Stimulated activated CD4-positive, alpha-beta T cell treated with anti-CD3 and anti-CD28 coated beads, Interleukin-1b, Interleukin-23, amount 100 ng/mL, for 48 hours (primary cell): Measurements from ENCODE around the gene EXPH5.

Experiments
- DNase-seq: peaks from one replicate; pipeline ENCODE4 v3.0.0-alpha.2; 2020

Gene EXPH5

DNA sequence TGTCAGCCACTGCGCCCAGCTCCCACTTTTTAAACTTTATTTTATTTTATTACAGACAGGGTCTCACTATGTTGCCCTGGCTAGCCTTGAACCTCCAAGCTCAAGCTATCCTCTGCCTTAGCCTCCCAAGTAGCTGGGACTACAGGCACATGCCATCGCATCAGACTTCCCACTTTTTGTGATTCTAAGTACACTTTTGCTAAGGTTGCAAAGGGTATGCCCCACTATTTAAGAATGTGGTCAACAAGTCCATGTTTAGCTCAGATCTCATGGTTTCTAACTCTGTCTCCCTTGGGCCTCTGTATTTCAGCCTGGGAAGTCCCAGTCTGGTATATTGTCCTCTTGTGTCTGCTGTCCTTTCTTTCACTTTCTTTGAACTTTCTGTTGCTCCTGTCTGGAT lies 35.3 kb downstream of the EXPH5 start:
- DNase-seq: no peak

GRCh38 chr11:108556019-108556418 lies 37.5 kb downstream of the EXPH5 start:
- no peak for DNase-seq

DNA sequence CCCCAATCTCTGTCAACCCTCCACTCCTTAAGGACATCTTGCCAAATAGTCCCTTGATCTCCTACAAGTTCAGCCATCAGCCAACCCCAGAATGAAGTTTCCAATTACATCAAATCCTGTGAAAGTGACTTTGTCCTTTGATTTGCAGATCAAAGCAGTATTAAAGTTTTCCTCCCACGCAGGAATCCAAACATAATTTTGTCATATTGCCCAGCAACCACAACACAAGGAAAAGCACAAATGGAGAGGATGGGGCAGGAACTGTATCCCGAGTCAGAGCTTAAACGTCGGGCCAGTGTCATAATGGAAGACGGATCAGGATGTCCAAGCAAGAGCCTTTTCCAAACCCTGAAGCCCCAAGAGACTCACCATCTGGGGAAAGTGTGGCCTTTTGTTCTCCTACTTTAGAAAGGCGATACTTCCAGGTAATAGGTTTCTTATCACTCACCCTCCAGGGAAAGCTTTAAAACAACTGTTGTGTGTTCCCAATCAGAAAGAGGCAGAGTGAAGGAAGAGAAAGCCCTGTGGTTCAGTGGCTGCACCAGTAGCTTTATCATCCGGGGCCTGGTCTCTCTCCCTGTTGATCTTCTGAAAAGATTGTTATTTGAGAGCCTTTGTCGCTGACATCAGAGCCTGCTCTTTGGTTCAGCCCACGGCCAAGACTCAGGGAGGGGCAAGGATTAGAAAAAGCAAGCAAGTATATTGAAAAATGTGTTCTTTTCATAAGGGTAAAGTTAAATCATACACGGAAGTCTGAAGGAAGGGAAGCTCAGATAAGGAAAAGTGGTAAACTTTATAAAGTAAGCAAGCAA lies 41.7 kb downstream of the EXPH5 start:
- no peak for DNase-seq

GRCh38 chr11:108549319-108549885 lies 44.2 kb downstream of the EXPH5 start:
- DNase-seq: no peak

GRCh38 chr11:108545909-108546501 lies 47.6 kb downstream of the EXPH5 start:
- no peak for DNase-seq

DNA sequence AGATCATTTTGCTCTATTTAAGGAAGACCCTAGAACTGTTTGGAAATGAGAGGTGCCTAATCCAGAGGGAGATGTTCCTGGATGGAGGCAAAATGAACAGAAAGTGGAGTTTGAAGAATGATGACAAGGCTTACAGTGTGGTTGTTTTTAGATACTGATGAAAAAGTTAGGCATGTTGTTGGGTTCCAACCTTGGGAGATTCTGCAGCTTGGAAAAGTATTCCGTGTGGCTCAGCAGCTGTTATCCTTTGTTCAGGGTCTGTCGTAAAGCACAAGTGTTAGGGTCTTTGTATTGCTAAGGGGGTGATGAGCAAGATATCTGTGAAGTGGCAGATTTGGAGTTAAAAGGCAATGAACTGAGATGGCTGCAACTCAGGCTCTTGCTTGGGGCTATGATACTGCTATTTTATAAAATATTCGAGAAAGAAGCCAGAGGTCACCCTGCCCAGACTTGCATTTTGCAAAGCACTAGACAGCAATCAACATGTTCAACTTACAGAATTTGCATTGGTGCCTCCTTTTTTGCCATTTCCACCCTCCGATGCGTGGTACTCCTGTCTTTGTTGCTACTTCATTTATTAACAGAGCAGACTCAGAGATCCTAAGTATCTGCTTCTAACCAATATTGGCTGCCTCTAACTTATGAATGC lies 50.1 kb downstream of the EXPH5 start:
- DNase-seq: no peak

GRCh38 chr11:108541531-108541930 lies 52.0 kb downstream of the EXPH5 start:
- DNase-seq: no peak

DNA sequence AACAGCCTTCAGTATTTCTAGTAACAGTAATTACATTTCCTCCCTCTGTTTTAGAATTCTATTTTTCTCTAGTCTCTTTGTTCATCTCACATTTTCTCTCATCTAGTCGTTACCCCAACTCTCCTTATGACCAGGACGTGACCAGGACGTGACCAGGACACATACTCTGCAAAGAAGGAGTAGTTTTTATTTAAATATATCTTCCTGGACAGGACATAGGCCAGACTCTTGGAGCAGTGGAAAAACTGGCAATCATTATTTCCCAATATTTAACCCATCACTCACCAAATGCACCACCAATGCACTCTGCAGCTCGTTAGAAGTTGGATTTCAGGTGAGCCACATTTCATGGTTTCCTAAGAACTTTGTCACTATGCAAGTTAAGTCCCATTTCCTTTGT lies 55.1 kb downstream of the EXPH5 start:
- no peak for DNase-seq

DNA sequence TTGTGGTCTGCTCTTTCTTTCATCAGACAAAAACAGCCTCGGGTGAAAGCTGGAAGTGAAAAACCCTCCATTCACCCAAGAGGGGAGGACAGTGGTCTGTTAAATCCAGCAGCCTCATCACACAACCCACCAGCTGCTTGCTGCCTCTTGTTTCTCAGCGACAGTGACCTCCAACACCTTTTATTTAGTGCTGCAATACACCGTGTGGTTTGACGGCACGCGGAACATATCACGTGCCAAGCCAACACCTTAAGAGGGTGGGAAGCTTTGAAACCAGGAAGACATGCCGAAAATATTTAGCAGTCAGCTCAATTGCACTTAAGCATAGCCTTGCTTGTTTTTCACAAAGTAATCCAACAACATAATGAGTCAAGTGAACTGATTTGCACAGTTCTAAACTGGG lies 55.5 kb downstream of the EXPH5 start:
- DNase-seq: no peak

- DNase-seq: no peak
These were observed 56.8 kb downstream of the EXPH5 start for GRCh38 chr11:108536783-108537182.

GRCh38 chr11:108535384-108535955 lies 58.1 kb downstream of the EXPH5 start:
- no peak for DNase-seq

DNA sequence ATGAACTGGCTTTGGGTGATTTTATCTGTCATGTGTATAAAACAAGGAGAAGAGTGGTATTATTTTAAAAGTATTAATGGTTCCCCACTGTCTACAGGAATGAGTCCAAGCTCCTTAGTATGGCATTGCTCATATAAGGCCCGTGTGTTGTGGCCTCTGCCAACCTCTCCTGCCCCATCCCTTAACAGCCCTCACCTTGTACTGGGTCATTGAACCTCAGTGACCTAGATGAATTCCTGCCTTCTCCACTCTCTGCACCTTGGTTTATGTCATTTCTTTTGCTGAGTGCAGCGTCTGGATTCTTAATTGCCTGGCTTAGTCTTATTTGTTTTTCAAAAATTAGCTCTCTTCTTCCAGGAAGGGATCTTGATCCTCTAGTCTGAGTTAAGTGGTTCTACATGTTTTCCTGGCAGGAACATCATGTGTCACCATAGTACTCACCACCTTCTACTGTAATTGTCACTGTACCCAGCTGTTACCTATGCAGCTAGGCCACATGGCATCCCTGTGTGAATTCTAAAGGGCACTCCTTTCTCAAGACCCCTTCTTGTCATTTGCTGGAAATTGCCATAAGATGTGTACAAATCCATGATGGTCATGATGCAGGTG lies 59.2 kb downstream of the EXPH5 start:
- no peak for DNase-seq

DNA sequence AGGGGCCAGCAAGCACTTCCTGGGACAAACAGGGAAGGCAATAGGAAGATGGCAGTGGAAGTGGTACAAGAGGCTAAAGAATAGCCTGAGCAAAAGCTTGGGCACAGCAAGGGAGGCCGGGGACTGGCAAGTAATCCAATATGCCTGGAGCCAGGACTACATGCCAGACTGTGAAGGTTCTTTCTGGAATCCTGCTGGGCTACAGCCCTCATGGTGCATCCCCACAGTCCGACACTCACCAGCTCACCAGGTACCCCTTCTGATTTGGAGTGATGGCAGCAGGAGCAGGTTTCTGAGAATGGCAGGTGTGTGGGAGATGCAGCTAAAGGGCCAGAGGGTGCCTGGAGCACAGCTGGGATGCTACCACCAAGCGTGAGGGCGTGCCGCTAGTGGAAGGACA lies 63.1 kb downstream of the EXPH5 start:
- DNase-seq: no peak

GRCh38 chr11:108527382-108527781 lies 66.2 kb downstream of the EXPH5 start:
- no peak for DNase-seq

DNA sequence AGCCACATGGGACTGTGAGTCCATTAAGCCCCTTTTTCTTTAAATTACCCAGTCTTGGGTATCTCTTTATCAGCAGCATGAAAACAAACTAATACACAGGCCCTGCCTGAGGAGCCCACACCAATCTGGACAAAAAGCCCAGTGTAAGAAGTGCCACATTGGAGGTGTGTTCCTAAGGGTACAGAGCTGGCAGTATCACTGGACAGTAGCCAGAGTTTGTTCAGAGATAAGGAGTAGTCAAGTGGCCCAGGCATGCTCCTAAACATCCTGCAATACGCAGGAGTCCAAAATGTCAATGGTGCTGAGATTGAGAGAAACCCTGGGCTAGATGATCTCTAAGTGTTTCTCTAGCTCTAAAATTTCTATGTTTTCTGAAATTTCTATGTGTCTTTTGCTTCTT lies 68.4 kb downstream of the EXPH5 start:
- no peak for DNase-seq

GRCh38 chr11:108524422-108524821 lies 69.1 kb downstream of the EXPH5 start:
- DNase-seq: no peak

GRCh38 chr11:108522318-108522717 lies 71.2 kb downstream of the EXPH5 start:
- no peak for DNase-seq

DNA sequence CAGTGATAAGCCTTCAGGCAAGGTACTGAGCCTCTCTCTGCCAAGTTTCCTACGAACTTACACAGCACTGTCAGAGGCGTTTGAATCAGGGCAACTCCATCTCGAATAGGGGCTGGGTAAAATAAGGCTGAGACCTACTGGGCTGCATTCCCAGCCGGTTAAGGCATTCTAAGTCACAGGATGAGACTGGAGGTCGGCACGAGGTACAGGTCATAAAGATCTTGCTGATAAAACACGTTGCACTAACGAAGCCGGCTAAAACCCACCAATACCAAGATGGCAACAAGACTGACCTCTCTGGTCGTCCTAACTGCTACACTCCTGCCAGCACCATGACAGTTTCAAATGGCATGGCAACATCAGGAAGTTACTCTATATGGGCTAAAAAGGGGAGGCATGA lies 75.0 kb downstream of the EXPH5 start:
- no peak for DNase-seq

DNA sequence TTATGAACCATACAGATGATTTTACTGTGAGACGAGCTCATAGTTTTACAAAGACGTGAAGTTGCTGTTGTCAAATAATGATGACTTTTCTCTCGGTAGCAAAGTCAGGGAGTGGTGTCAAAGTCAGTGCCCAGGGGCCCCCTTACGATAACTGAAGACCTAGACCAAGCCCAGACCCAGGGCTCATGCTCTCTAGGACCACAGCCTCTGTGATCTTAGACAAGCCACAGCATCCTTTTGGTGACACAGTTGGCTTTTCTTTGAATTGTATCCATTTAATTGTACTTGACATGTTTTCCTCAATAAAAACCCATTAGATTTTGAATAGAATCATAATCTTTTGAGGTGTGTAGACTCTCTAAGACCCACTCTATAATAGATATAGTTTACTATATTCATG lies 77.4 kb downstream of the EXPH5 start:
- DNase-seq: no peak

- DNase-seq: no peak
These were observed 80.9 kb downstream of the EXPH5 start for GRCh38 chr11:108512708-108513107.

GRCh38 chr11:108511851-108512474 lies 81.6 kb downstream of the EXPH5 start:
- no peak for DNase-seq
